HuH-7.5 (cell line): ENCODE data around the gene ARHGEF26.

Experiments used
- DNase-seq: peaks from one replicate; pipeline ENCODE4 v3.0.0; 2011; ENCODE audit warnings: low spot score

Gene ARHGEF26

GRCh38 chr3:154254527-154254926, 133.3 kb downstream of the ARHGEF26 start:
- DNase-seq, result no peak

- no peak for DNase-seq
Measured at GRCh38 chr3:154273381-154273780, 152.2 kb downstream of the ARHGEF26 start.

- DNase-seq, result no peak
Measured at GRCh38 chr3:154274348-154274747, 153.2 kb downstream of the ARHGEF26 start.

GRCh38 chr3:154275292-154275691, 154.1 kb downstream of the ARHGEF26 start:
- DNase-seq, result no peak

GRCh38 chr3:154275965-154276364, 154.8 kb downstream of the ARHGEF26 start:
- DNase-seq, result no peak

GRCh38 chr3:154280161-154280560, 159.0 kb downstream of the ARHGEF26 start:
- DNase-seq, result no peak

- DNase-seq, result no peak
Measured at GRCh38 chr3:154285221-154285620, 164.0 kb downstream of the ARHGEF26 start.

GRCh38 chr3:154290187-154290586, 169.0 kb downstream of the ARHGEF26 start:
- DNase-seq, result no peak

GRCh38 chr3:154294016-154294415, 172.8 kb downstream of the ARHGEF26 start:
- no peak for DNase-seq

- DNase-seq, result no peak
Measured at GRCh38 chr3:154301561-154301960, 180.4 kb downstream of the ARHGEF26 start.

GRCh38 chr3:154304116-154304786, 183.1 kb downstream of the ARHGEF26 start:
- no peak for DNase-seq

- DNase-seq, result no peak
Measured at GRCh38 chr3:154304936-154305335, 183.7 kb downstream of the ARHGEF26 start.

GRCh38 chr3:154307363-154307762, 186.2 kb downstream of the ARHGEF26 start:
- no peak for DNase-seq
